Kidney capillary endothelial cell (primary cell): ENCODE measurements around the gene PRSS50.
A peak's percentile ranks its signal among the peaks of the same experiment; 100 is the strongest.
"Not testable (repeated sequence)": the region's sequence is repeated elsewhere in the genome, so short reads cannot be mapped to it uniquely, and the experiment has no call there.

Source experiments
- DNase-seq: peaks from one replicate; pipeline ENCODE4 v3.0.0-alpha.2; 2018; ENCODE audit warnings: low spot score

The PRSS50 gene

GRCh38 chr3:46708401-46709156, 9.1 kb downstream of the PRSS50 start:
- DNase-seq: no peak

- no peak for DNase-seq
Observed at GRCh38 chr3:46707601-46708011, 10.1 kb downstream of the PRSS50 start.

- DNase-seq: no peak
Observed at GRCh38 chr3:46706771-46707582, 10.7 kb downstream of the PRSS50 start.

GRCh38 chr3:46705751-46706552, 11.7 kb downstream of the PRSS50 start:
- peak; percentile 73 for DNase-seq

GRCh38 chr3:46705022-46705530, 12.6 kb downstream of the PRSS50 start:
- peak; percentile 69 for DNase-seq

GRCh38 chr3:46704346-46704745, 13.3 kb downstream of the PRSS50 start:
- DNase-seq: not testable (repeated sequence)

- no peak for DNase-seq
Observed at GRCh38 chr3:46703013-46703520, 14.6 kb downstream of the PRSS50 start.

GRCh38 chr3:46702246-46703012, 15.2 kb downstream of the PRSS50 start:
- no peak for DNase-seq

GRCh38 chr3:46701181-46701939, 16.3 kb downstream of the PRSS50 start, which contains the start of gene TMIE:
TSS of gene TMIE (plus strand) at chr3:46701392. CDS start at chr3:46701488, 96 bp downstream.
- DNase-seq: no peak

GRCh38 chr3:46700772-46701171, 16.9 kb downstream of the PRSS50 start:
- DNase-seq: no peak

- no peak for DNase-seq
Observed at GRCh38 chr3:46699676-46700523, 17.8 kb downstream of the PRSS50 start.

- no peak for DNase-seq
Observed at GRCh38 chr3:46695962-46696894, 21.4 kb downstream of the PRSS50 start.

GRCh38 chr3:46695177-46695961, 22.3 kb downstream of the PRSS50 start:
- DNase-seq: peak; percentile 93

- no peak for DNase-seq
Observed at GRCh38 chr3:46694520-46694919, 23.1 kb downstream of the PRSS50 start.

GRCh38 chr3:46693892-46694226, 23.8 kb downstream of the PRSS50 start:
- no peak for DNase-seq

- peak; percentile 51 for DNase-seq
Observed at GRCh38 chr3:46693038-46693891, 24.4 kb downstream of the PRSS50 start, which contains the start of gene ALS2CL. TSS of gene ALS2CL (minus strand) at chr3:46693679. CDS start at chr3:46689440, 4,239 bp downstream.
